Measurements from ENCODE around the gene TJP1. TPM values are rescaled to one million over a fixed set of nuclear protein-coding genes. Genes with fewer than 3 reads are reported as not detected.

Gene TJP1
- polyA plus RNA-seq, 3 donors from 2014 or later, result not detected

DNA sequence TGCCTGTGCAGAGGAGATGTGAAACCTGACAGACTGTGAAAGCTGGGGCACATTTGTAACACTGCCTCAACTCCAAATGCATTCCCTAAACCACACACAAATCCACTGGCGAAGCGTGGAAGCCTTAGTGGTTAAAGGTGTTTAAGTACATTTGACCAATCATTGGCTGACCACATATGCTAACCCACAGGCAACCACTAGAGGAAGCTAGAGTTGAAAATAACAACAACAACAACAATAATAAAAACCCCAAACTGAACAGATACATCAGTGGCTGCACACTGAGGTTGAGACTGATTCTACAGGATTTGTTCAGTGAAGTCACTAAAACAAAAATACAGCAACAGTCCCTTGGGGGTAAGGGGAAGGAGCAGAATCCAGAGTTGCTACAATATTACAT is 129.7 kb downstream of the TJP1 start:
- no peak overlapping the region for H3K27ac Mint-ChIP-seq
- peaks cover 0 to 4% (median 0%) of the 10 kb centered on the region in 3 donors for H3K36me3 Mint-ChIP-seq
- H3K9me3 Mint-ChIP-seq, result peaks cover 0 to 11% (median 0%) of the 10 kb centered on the region in 6 donors
- no peaks in the 10 kb centered on the region for H3K4me1 Mint-ChIP-seq
- no peak overlapping the region for H3K4me3 Mint-ChIP-seq
- H3K27me3 Mint-ChIP-seq (ENCODE audit: low read depth in 3 of 3), result peaks cover 1 to 10% (median 6%) of the 10 kb centered on the region in 3 donors
- no peak for DNase-seq

DNA sequence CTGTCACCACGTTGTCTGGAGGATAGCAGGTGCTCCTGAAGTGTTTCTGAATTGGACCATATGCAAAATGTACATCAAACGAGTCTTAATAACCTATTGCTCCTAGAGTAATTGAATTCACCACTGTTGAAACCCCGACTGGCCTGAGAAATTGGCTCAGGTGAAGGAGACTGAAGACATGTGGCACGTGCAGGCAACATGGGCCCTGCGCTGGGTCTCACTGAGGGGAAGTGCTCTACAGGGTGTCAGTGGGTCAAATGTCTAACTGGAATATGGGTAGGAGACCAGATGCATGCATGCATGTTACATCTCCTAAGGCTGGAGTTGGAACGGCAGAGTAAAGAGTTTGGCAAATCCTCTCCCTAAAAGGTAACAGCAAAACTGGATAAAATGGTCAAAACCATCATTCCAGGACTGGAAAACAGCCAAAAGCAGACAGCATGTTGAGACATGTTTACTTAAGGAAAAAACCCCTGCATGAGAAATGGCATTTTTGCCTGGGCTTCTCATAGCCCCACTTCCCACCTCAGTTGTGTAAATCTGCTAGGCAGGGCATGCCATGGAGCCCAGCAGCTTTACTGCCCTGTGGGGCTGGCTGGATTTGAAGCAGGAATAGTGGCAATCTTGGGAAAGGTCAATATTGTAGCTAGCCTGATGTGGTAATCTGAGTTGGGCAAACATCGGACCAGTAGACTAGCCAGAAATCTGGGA is 131.3 kb downstream of the TJP1 start:
- Mint-ChIP-seq H3K36me3 (peaks cover 0 to 4% (median 0%) of the 10 kb centered on the region in 3 donors), H3K4me3 (no peak overlapping the region)

DNA sequence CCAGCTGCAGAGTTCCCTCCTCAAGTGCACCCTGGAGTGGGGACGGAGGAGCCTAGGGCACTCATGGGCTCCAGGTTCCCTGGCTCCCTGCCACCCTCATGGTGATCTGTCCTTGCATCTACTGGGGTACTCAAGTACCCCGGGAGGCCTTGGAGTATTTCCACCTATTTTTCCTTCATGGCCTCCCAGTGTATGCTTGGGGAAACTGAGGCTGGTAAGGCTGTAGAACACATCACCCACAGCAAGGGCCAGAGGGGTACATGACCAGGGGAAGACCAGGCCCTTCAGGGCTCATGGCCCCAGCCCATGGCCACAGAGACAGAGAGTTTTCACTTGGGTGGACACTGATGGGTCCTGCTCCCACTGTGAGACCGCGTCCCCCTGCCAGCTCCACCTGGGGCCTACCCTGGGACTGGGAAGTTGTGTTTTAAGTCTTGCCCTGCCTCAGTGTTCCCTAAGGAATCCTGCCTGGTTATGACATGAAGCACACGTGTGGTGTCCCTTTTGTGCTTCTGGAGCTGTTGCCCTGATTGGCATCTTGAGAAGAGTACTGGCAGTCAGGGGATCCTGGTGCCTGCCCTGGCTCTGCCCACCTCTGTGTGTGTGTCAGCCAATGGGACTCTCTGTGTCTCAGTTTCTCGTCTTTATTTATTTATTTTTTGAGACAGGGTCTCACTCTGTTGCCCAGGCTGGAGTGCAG is 132.8 kb downstream of the TJP1 start:
- peaks cover 0 to 7% (median 0%) of the 10 kb centered on the region in 6 donors for H3K9me3 Mint-ChIP-seq
- DNase-seq, result no peak
- no peak overlapping the region for H3K4me3 Mint-ChIP-seq
- no peaks in the 10 kb centered on the region for H3K4me1 Mint-ChIP-seq
- no peak overlapping the region for H3K27ac Mint-ChIP-seq
- peaks cover 0 to 2% (median 0%) of the 10 kb centered on the region in 3 donors for H3K36me3 Mint-ChIP-seq
- peaks cover 1 to 5% (median 2%) of the 10 kb centered on the region in 3 donors for H3K27me3 Mint-ChIP-seq (ENCODE audit: low read depth in 3 of 3)

More for the DNA sequence above, 131.3 kb downstream of the TJP1 start:
- Mint-ChIP-seq H3K27ac (no peak overlapping the region), H3K4me1 (no peaks in the 10 kb centered on the region), H3K27me3 (ENCODE audit: low read depth in 3 of 3) (peaks cover 1 to 10% (median 5%) of the 10 kb centered on the region in 3 donors), H3K9me3 (peaks cover 0 to 11% (median 0%) of the 10 kb centered on the region in 6 donors)
- DNase-seq, result no peak

- Mint-ChIP-seq H3K4me3 (no peak overlapping the region), H3K27me3 (ENCODE audit: low read depth in 3 of 3) (peaks cover 1 to 5% (median 2%) of the 10 kb centered on the region in 3 donors), H3K27ac (no peak overlapping the region), H3K36me3 (no peaks in the 10 kb centered on the region), H3K9me3 (peaks cover 0 to 7% (median 0%) of the 10 kb centered on the region in 6 donors), H3K4me1 (no peaks in the 10 kb centered on the region)
- DNase-seq, result no peak
These were observed 133.6 kb downstream of the TJP1 start for GRCh38 chr15:29688506-29689286.

DNA sequence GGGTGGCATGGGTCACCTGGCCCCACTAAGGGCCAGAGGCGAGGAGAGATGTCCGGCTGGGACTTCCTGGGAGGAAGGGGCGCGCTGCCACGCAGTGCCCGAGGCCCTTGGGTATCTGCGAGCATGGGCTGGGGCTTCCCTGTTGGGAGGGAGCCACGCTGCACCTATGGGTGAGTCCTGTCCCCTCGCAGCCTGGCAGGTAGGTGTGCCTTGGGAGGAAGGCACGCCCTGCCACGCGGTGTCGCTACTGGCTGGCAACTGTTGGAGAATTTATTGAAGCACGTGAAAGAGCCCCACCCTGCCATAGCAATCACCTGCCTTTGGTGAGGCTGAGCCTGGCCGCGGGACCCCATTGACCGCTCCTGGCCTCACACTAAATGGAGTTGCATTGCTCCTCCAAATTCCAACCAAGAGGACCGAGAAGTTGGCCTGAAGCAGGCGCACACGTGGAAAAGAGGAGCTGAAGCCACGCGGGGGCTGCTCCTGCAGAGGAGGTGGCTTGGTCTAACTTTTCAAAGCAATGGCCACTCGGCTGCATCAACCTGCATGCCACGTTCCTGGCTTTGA is 134.2 kb downstream of the TJP1 start:
- H3K4me3 Mint-ChIP-seq, result no peak overlapping the region

GRCh38 chr15:29687204-29687815 is 135.0 kb downstream of the TJP1 start:
- DNase-seq, result no peak
- Mint-ChIP-seq H3K9me3 (peaks cover 0 to 7% (median 0%) of the 10 kb centered on the region in 6 donors), H3K27ac (no peak overlapping the region), H3K36me3 (no peaks in the 10 kb centered on the region), H3K4me1 (no peaks in the 10 kb centered on the region), H3K4me3 (no peak overlapping the region), H3K27me3 (ENCODE audit: low read depth in 3 of 3) (peaks cover under 1 to 2% (median 1%) of the 10 kb centered on the region in 3 donors)

More for the DNA sequence above, 134.2 kb downstream of the TJP1 start:
- peaks cover 1 to 5% (median 2%) of the 10 kb centered on the region in 3 donors for H3K27me3 Mint-ChIP-seq (ENCODE audit: low read depth in 3 of 3)
- no peak overlapping the region for H3K27ac Mint-ChIP-seq
- H3K9me3 Mint-ChIP-seq, result peaks cover 0 to 7% (median 0%) of the 10 kb centered on the region in 6 donors
- DNase-seq, result no peak
- H3K36me3 Mint-ChIP-seq, result no peaks in the 10 kb centered on the region
- H3K4me1 Mint-ChIP-seq, result no peaks in the 10 kb centered on the region

GRCh38 chr15:29686445-29687203 is 135.6 kb downstream of the TJP1 start:
- Mint-ChIP-seq H3K4me3 (no peak overlapping the region), H3K4me1 (no peaks in the 10 kb centered on the region), H3K36me3 (no peaks in the 10 kb centered on the region), H3K9me3 (peaks cover 0 to 9% (median 0%) of the 10 kb centered on the region in 6 donors), H3K27ac (no peak overlapping the region), H3K27me3 (ENCODE audit: low read depth in 3 of 3) (peaks cover 0 to 2% (median 1%) of the 10 kb centered on the region in 3 donors)
- DNase-seq, result no peak

- peaks cover 1 to 3% (median 2%) of the 10 kb centered on the region in 3 donors for H3K27me3 Mint-ChIP-seq (ENCODE audit: low read depth in 3 of 3)
- H3K36me3 Mint-ChIP-seq, result no peaks in the 10 kb centered on the region
- H3K9me3 Mint-ChIP-seq, result peaks cover 0 to 9% (median 0%) of the 10 kb centered on the region in 6 donors
- no peak for DNase-seq
- no peaks in the 10 kb centered on the region for H3K4me1 Mint-ChIP-seq
- H3K27ac Mint-ChIP-seq, result no peak overlapping the region
- H3K4me3 Mint-ChIP-seq, result no peak overlapping the region
These were observed 136.2 kb downstream of the TJP1 start for GRCh38 chr15:29686079-29686425.

- Mint-ChIP-seq H3K4me3 (no peak overlapping the region), H3K36me3 (no peaks in the 10 kb centered on the region), H3K9me3 (peaks cover 0 to 9% (median 0%) of the 10 kb centered on the region in 6 donors), H3K4me1 (no peaks in the 10 kb centered on the region), H3K27me3 (ENCODE audit: low read depth in 3 of 3) (peaks cover 0 to 3% (median 1%) of the 10 kb centered on the region in 3 donors), H3K27ac (no peak overlapping the region)
- DNase-seq, result no peak
These were observed 136.9 kb downstream of the TJP1 start for GRCh38 chr15:29685156-29686078.

- Mint-ChIP-seq H3K27me3 (ENCODE audit: low read depth in 3 of 3) (peaks cover 0 to 5% (median 3%) of the 10 kb centered on the region in 3 donors), H3K27ac (no peak overlapping the region)
- no peak for DNase-seq
These were observed 139.5 kb downstream of the TJP1 start for GRCh38 chr15:29682781-29683180.

DNA sequence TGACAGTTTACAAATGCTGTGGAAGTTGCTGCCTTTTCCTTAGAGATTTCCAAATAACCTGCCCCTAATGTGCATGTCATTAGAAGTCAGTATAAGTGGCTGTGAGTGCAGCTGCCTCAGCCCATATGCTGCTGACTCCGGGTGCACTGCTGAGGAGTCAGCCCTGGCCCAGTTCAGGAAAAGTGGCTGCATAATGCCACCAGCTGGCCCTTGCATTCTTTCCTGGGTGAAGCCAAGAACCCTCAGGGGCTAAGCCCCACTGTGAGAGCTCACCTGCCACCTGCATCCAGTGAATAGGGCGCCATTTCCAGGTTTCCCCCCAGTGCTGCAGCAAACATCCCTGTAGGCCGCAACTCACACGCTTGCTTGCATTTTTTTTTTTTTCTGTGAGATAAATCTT is 139.9 kb downstream of the TJP1 start:
- no peak for DNase-seq
- peaks cover 9 to 12% of the 10 kb centered on the region in 2 donors for H3K4me1 Mint-ChIP-seq
- H3K27ac Mint-ChIP-seq, result no peak overlapping the region
- H3K27me3 Mint-ChIP-seq (ENCODE audit: low read depth in 3 of 3), result peaks cover 0 to 6% (median 3%) of the 10 kb centered on the region in 3 donors
- H3K9me3 Mint-ChIP-seq, result peaks cover 0 to 9% (median 0%) of the 10 kb centered on the region in 6 donors
- H3K36me3 Mint-ChIP-seq, result peaks cover 0 to 3% (median 0%) of the 10 kb centered on the region in 3 donors
- no peak overlapping the region for H3K4me3 Mint-ChIP-seq

More at GRCh38 chr15:29682781-29683180, 139.5 kb downstream of the TJP1 start:
- H3K4me3 Mint-ChIP-seq, result no peak overlapping the region
- H3K4me1 Mint-ChIP-seq, result peaks cover 7 to 8% of the 10 kb centered on the region in 2 donors
- H3K36me3 Mint-ChIP-seq, result no peaks in the 10 kb centered on the region
- peaks cover 0 to 9% (median 0%) of the 10 kb centered on the region in 6 donors for H3K9me3 Mint-ChIP-seq

DNA sequence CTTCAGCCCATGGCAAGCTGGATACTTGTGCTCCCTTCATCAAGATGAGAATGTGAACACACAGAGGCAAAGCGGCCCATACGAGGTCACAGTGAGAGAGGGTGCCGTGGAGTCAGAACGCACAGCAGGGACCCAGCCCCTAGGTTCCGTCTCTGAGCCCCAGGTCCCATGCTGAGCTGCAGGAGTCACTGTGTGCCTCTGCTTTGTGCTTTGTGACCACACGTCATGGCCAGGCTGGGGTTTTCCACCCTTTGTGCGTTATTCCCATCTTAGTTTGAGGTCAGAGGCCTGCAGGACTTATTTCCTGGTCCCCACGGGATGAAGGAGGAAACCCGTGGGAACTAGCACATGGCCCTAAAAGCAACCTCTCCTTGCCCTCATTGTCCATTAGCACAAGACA is 140.3 kb downstream of the TJP1 start:
- peaks cover 0 to 8% (median 4%) of the 10 kb centered on the region in 3 donors for H3K27me3 Mint-ChIP-seq (ENCODE audit: low read depth in 3 of 3)

More for the DNA sequence above, 140.3 kb downstream of the TJP1 start:
- peaks cover 0 to 4% (median 0%) of the 10 kb centered on the region in 3 donors for H3K36me3 Mint-ChIP-seq
- DNase-seq, result no peak
- no peak overlapping the region for H3K4me3 Mint-ChIP-seq
- peaks cover 0 to 12% (median 0%) of the 10 kb centered on the region in 6 donors for H3K9me3 Mint-ChIP-seq
- H3K27ac Mint-ChIP-seq, result no peak overlapping the region
- H3K4me1 Mint-ChIP-seq, result peaks cover 10 to 16% of the 10 kb centered on the region in 2 donors
